HG03469 (cell line): ENCODE results near the gene DIP2C.
"Not testable (repeated sequence)": the region's sequence is repeated elsewhere in the genome, so short reads cannot be mapped to it uniquely, and the experiment has no call there.

Experiments
- ATAC-seq: cut with Tn5 transposase; IDR thresholded peaks from one replicate; pipeline ENCODE4 v1.9.1; 2021; ENCODE audit warnings: mild to moderate bottlenecking, moderate library complexity, moderate number of reproducible peaks; ENCODE audit not compliant: unreplicated experiment

Gene DIP2C

GRCh38 chr10:406976-407375 lies 282.5 kb downstream of the DIP2C start:
- no peak for ATAC-seq

GRCh38 chr10:405648-406047 lies 283.8 kb downstream of the DIP2C start:
- ATAC-seq, result no peak

GRCh38 chr10:404991-405390 lies 284.5 kb downstream of the DIP2C start:
- ATAC-seq, result no peak

GRCh38 chr10:404346-404745 lies 285.1 kb downstream of the DIP2C start:
- ATAC-seq, result no peak

- no peak for ATAC-seq
These were observed 290.5 kb downstream of the DIP2C start for GRCh38 chr10:398954-399353.

GRCh38 chr10:397321-398068 lies 292.0 kb downstream of the DIP2C start:
- ATAC-seq, result peak; percentile 62

GRCh38 chr10:396535-397220 lies 292.8 kb downstream of the DIP2C start:
- no peak for ATAC-seq

GRCh38 chr10:396107-396506 lies 293.4 kb downstream of the DIP2C start:
- no peak for ATAC-seq

GRCh38 chr10:395665-396064 lies 293.8 kb downstream of the DIP2C start:
- no peak for ATAC-seq

- not testable (repeated sequence) for ATAC-seq
These were observed 294.9 kb downstream of the DIP2C start for GRCh38 chr10:394439-395101.

GRCh38 chr10:393787-394438 lies 295.6 kb downstream of the DIP2C start:
- no peak for ATAC-seq

GRCh38 chr10:393106-393745 lies 296.2 kb downstream of the DIP2C start:
- ATAC-seq, result no peak

GRCh38 chr10:392705-393037 lies 296.8 kb downstream of the DIP2C start:
- ATAC-seq, result no peak

GRCh38 chr10:391847-392704 lies 297.4 kb downstream of the DIP2C start:
- no peak for ATAC-seq

GRCh38 chr10:391305-391704 lies 298.2 kb downstream of the DIP2C start:
- no peak for ATAC-seq

GRCh38 chr10:390449-391100 lies 298.9 kb downstream of the DIP2C start:
- no peak for ATAC-seq

- no peak for ATAC-seq
These were observed 299.5 kb downstream of the DIP2C start for GRCh38 chr10:389836-390448.

GRCh38 chr10:389261-389790 lies 300.1 kb downstream of the DIP2C start:
- no peak for ATAC-seq

- no peak for ATAC-seq
These were observed 300.8 kb downstream of the DIP2C start for GRCh38 chr10:388661-389045.
